Uterine smooth muscle cell (primary cell): ENCODE data around the gene MYOD1. TPM values are rescaled to one million over a fixed set of nuclear protein-coding genes. Genes with fewer than 3 reads are reported as not detected.

Experiments
- total RNA-seq: library from RNA; depleted of rRNA; stranded (reverse); fragments of >200 nt; gene quantifications from 2 replicates; pipeline ENCODE4 v1.2.3, GENCODE V29; 2014

The MYOD1 gene
- 0.12 TPM in 1 of 2 replicates, not detected in the other for total RNA-seq

GRCh38 chr11:17719028-17719937, at the start of gene MYOD1:
TSS of gene MYOD1 (plus strand) at chr11:17719571. CDS start at chr11:17719783, 212 bp downstream.

GRCh38 chr11:17734418-17734911, 15.1 kb downstream of the MYOD1 start, which contains the start of gene KCNC1:
TSS of gene KCNC1 (plus strand) at chr11:17734781. CDS start at chr11:17736003, 1,222 bp downstream.

Other genes starting within 250 kb of the MYOD1 start
- gene ABCC8, start 242.7 kb upstream of the MYOD1 start, total RNA-seq = not detected in 2 replicates
- gene USH1C, start 175.2 kb upstream of the MYOD1 start, total RNA-seq = not detected in 2 replicates
- gene OTOG, start 172.3 kb upstream of the MYOD1 start, total RNA-seq = not detected in 2 replicates
- under 0.01 TPM in 1 of 2 replicates, not detected in the other for gene KCNC1, start 15.2 kb downstream of the MYOD1 start, total RNA-seq